Right ventricle myocardium inferior (tissue), 1 donor: ENCODE data around the gene EYA4. TPM values are rescaled to one million over a fixed set of nuclear protein-coding genes. Genes with fewer than 3 reads are reported as not detected.

Experiments used
- ATAC-seq: fragments of 200-7000 bp; cut with Tn5 transposase; one replicate; pipeline ENCODE4 v1.9.1; 2020; ENCODE audit warnings: mild to moderate bottlenecking, moderate library complexity
- DNase-seq: peaks from one replicate; pipeline ENCODE4 v3.0.0; 2021; ENCODE audit errors: missing footprints
- intact Hi-C: fragments of 100-400 bp; cut with DNase I; formaldehyde crosslinking; loops from one replicate; pipeline ENCODE4 v1.11.0; 2022
- total RNA-seq: library from RNA; stranded (reverse); fragmentation: NEBNext Ultra II Directional; extraction: Animal tissue kit (Norgen Biotek cat#: 25700); gene quantifications from one replicate; pipeline ENCODE4 v1.2.1, GENCODE V29; 2021
- donor health status: DM: no; HTN: yes; CAD: no; lungs with severe emphysema.

The EYA4 gene
- total RNA-seq, 1 donor from 2014 or later = 19.5 TPM

GRCh38 chr6:133326584-133326983 lies 85.4 kb downstream of the EYA4 start:
- ATAC-seq = peak; percentile 42
- no peak for DNase-seq
- intact Hi-C loops = no loop called here

- no peak for DNase-seq
- no peak for ATAC-seq
- intact Hi-C loops = no loop called here
Observed at GRCh38 chr6:133333852-133334251, 92.7 kb downstream of the EYA4 start.

GRCh38 chr6:133337308-133337707 lies 96.2 kb downstream of the EYA4 start:
- no peak for DNase-seq
- intact Hi-C loops = no loop called here
- no peak for ATAC-seq

DNA sequence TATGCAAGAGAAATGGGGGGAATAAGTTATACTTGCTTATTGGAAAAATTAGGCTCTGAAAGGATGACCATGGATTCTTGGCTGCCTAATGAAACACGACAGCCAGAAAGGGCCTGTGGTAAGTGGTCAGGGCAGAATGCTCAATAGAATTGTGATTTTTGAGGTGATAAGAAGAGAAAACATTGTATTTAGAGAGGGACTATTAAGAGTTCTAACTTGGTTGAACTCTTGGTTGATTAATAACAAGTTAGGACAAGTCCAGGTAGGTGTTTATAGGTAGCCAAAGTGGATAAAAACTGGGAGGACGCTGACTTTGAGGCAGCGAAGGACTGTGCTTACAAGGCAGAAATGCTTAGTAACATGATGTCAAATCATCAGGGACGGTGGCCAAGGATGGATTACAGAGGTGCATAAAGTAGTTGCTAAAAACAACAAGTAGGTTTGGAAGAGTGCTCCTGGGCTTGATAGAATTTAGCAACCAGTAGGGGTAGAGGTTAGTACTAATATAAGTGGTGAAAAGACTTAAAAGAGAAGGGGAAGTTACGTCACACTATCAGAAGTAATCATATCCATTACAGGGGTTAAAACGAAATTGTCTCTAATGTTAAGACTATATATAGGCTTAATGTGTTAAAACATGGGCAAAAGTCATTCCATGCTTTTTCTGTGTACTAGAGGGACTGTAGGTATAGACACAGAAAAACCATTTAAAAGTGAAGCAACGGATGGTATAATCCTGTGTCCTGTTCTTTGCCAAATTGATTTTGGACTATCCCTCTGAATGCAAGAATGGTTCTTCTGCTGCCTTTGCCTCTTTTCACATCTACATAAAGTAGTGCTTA lies 98.6 kb downstream of the EYA4 start:
- ATAC-seq (peak; percentile 23), DNase-seq (no peak)
- intact Hi-C loops = no loop called here

DNA sequence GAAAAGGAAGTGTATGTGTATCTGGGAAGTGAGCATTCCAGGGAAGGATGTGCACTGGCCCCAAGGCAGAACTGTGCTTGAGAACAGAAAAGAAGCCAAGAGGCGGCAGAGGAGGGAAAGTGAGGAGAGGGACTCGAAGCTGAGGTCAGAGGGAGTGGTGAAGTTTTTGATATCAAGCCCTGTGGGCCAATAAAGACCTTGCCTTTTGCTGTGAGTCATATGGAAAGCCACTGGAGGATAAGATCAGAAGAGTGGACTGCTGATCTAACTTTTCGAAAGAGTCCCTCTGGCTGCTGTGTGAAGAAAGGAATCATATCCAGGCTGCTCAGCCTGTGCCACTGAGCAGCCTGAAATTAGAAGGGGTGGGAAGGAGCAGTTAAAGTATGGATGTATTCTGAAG lies 99.4 kb downstream of the EYA4 start:
- ATAC-seq = peak; percentile 59

DNA sequence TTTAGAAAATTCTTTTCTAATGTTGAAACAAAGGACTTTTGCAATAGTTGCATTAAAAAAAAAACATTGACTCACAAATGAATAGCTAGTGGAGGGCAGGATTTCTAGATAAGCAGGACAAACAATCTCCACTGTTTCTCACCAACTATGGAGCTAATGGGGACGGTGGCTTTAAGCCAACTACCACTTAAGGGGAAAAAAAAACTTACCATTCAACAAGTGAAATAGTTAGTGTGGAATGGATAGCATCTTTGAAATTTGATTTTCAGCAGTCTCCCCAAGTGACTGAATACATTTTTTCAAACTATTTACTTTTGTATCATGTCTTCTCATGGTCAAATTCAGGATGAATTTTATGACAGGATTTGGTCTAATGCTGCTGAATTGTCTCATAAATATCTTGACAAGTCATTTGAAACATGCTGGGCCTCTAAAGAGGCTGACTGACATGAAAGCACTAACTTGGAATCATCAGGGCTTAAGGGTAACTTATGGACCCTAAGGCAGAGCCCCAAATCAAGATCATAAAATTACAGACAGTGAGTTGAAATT lies 100.5 kb downstream of the EYA4 start:
- intact Hi-C loops = no loop called here
- ATAC-seq (no peak), DNase-seq (no peak)

More for the DNA sequence above, 99.4 kb downstream of the EYA4 start:
- intact Hi-C loops = no loop called here
- DNase-seq = no peak

GRCh38 chr6:133343220-133343619 lies 102.1 kb downstream of the EYA4 start:
- no peak for DNase-seq
- intact Hi-C loops = no loop called here
- ATAC-seq = no peak

- ATAC-seq = no peak
- no peak for DNase-seq
- intact Hi-C loops = no loop called here
Observed at GRCh38 chr6:133348846-133349245, 107.7 kb downstream of the EYA4 start.

GRCh38 chr6:133350928-133351327 lies 109.8 kb downstream of the EYA4 start:
- intact Hi-C loops = no loop called here
- no peak for ATAC-seq

DNA sequence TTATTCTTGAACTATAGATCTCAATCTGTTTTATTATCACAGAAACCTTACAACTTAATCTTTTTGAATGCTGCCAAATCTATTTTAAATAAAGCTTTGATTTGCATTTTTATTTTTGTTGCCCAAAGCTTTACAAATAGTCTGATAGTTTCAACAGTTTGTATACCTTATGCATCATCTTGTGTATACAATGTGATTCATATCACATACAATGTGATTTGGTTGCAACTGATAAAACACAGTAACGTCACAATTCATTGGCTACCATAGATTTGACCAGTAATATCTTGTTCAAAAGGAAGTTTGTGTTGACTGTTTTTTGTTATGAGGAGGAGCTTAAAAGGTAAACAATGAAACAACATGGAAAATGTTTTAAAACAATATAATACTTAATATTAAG lies 110.9 kb downstream of the EYA4 start:
- no peak for DNase-seq
- ATAC-seq = no peak
- intact Hi-C loops = no loop called here

More at GRCh38 chr6:133350928-133351327, 109.8 kb downstream of the EYA4 start:
- DNase-seq = no peak

DNA sequence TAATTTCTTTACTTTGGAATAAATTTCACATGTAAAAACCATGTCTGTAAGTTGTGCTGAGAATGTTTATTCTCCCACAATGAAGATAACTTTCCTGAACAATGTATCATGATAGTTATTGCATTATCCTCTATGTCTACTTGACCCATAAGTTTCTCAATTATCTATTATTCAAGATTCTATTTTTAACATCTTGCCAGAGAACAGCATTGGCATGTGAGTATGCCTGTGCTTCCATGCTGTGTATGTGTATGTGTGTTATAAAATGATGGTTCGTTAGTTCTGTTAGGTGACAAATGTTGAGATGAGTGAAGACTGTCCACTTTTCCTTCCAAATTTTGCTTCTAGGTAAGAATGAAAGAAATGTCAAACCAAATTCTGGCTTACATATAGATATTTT lies 111.9 kb downstream of the EYA4 start:
- DNase-seq (no peak), ATAC-seq (no peak)
- intact Hi-C loops = no loop called here

DNA sequence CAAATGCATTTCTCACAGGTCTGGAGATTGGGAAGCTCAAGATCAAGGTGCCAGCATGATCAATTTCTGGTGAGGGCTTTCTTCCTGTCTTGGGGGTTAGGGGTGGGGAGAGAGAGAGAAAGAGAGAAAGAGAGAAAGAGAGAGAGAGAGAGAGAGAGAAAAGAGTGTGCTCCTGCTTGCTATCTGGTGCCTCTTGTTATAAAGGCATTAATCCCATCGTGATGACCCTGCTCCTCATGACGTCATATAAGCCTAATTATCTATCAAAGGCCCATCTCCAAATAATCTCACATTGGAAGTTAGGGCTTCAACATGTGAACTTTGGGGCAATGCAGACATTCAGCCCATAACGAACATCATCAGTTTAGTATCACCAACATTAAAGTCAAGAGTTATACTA lies 114.8 kb downstream of the EYA4 start:
- DNase-seq = no peak
- intact Hi-C loops = no loop called here
- no peak for ATAC-seq

DNA sequence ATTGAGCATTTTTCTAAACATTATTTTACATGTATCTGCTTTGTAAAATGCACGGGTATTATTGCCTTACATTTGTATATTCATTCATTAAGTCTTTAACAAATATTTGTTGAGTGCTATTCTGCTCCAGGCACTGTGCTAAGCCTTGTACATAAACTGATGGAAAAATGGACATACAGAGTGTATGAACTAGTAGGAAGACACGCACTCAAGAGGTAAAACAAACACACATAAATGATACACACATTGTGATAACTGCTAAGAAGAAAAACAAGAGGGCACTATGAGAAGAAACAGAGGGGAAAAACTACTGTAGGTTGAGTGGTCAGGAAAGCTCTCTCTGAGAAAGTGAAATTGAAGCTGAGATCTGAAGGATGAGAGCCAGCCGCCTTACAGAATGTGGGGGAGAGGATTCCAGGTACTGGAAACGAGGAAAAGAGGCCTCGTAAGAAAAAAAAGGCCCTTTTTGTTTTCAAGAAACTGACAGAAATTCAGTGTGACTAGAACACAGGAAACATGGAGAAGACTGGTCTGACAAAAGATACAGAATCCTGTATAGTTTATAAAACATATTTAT lies 117.5 kb downstream of the EYA4 start:
- intact Hi-C loops = no loop called here
- ATAC-seq = no peak
- no peak for DNase-seq

DNA sequence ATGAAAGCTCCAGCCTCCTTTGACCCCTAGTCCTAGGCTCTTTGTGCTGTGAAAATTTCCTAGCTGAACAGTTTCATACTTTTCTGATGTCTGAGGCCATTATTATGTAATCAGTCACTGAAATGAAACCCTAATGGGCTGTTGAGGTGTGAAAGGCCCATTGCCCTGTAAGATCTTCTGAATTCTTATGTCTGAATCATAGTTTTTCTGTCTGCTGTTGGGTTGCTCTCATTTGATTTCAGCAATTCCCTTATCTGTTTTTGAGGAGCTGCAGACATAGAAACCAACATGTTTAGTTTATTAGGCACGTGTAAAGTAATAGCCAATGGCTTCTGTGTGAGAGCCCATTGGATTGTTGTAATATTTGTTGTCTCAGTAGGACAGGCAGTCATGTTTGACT lies 118.1 kb downstream of the EYA4 start:
- intact Hi-C loops = no loop called here
- no peak for ATAC-seq

DNA sequence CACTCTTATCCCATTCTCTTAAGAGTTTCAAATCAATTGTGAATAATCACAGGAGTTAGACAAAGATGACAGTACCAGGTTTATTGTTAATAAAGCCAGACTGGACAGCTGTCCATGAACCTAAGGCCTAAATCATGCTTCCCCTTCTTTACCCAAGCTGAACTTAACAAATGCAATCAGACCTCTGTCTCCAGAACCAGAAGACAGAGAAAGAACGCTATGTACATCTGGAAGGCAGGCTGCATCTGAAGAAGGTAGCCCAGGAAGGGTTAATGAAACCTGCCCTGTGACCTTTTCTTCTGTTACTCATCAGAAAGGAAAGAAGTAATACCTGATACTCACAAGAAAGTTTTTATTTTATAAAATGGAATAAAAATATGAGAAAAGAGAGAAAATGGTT lies 118.6 kb downstream of the EYA4 start:
- ATAC-seq = no peak
- intact Hi-C loops = loop anchor here (10.0 kb wide), 1 partner anchor 115 kb away; the partner anchor contains the start of gene EYA4
- no peak for DNase-seq

More for the DNA sequence above, 118.1 kb downstream of the EYA4 start:
- no peak for DNase-seq

DNA sequence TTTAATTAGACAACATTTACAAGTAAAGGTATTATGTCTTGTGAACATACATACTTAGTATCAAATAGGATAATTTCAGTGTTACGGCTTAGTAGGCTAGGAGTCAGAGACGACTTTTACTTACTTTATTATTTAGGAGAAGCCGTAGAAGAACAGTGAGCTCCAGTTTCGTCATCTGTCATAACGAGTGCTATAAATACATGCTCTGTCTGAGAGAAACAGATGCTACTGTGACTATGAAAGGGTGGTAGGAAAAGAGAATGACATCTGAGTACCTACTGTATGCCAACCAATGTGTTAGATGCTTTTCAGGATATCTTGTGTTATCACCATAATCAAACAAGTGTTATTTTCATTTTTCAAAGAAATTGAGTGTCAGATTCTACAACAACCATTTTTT lies 119.0 kb downstream of the EYA4 start:
- ATAC-seq (peak; percentile 77), DNase-seq (no peak)
- intact Hi-C loops = loop anchor here (10.0 kb wide), 1 partner anchor 115 kb away; the partner anchor contains the start of gene EYA4

- ATAC-seq (no peak), DNase-seq (no peak)
- intact Hi-C loops = loop anchor here (10.0 kb wide), 1 partner anchor 118 kb away; the partner anchor contains the start of gene EYA4
Observed at GRCh38 chr6:133362813-133363212, 121.7 kb downstream of the EYA4 start.

DNA sequence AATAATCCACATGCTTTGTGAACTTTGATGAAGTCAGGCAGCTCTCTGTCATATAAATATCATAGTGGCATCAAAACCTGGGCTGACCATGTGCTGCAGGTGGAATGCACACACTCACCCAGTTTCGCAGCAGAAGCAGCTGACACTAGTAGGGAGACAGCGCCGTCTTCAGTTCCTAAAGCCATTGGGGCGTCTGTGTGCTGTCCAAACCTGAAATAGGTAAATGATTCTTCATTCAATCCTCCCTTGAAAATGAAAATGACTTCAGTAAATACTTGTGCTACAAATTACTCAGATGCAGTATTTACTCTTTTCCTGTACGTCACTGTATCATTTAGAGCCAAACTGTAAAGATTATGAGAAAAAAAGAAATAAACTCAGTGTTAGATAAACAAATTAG lies 127.5 kb downstream of the EYA4 start:
- intact Hi-C loops = loop anchor here (10.0 kb wide), 1 partner anchor 124 kb away; the partner anchor contains the start of gene EYA4
- DNase-seq (no peak), ATAC-seq (no peak)

DNA sequence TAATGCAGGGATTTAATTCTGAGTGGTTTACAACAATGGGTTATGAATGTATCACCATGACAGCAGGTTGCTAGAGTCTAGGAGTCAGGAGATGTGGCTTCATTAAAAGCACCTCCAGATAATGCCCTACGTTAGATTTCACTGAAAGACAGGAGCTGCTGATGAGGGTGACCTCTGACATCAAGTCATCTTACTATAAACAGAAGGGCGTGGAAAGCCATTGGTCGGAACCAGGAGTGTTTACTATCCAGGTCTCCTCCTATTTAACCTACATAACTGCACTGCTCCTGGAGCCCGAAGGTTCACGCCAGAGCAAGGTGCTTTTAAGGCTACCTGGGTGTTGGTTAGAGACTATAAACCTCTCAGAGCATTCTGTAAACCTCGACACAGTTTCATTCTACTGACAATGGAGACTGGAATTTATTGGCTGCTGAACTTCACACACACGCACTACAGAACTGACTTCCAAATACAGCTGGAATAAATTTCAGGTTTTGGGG lies 128.7 kb downstream of the EYA4 start:
- no peak for ATAC-seq
- intact Hi-C loops = loop anchor here (10.0 kb wide), 1 partner anchor 125 kb away; the partner anchor contains the start of gene EYA4
- peak; percentile 33 for DNase-seq

DNA sequence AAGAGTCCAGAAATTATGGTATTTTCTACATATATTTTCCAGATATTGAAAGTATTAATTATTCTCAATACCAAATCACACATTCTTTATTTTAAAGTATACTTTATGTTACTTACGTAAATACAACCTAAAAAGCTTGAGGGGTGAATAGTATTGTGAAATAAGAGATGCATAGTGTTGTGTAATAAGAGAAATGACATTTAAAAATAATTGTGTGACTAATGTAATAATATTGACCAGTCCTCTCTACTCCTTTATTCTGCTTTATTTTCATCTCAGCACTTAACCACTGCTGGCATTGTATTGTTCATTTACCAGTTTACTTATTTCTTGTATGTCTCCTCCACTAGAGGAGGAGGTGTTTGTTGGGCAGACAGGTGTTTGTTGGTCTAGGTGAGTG lies 135.6 kb downstream of the EYA4 start:
- intact Hi-C loops = no loop called here
- ATAC-seq = no peak
- no peak for DNase-seq
